IPS-11a (cell line): Measurements from ENCODE around the gene TCP11L2.

ENCODE experiments used
- H3K4me3 ChIP-seq: one replicate; pipeline ENCODE4 v1.5.1; 2013; ENCODE audit warnings: low read depth, low read length, control low read depth

The TCP11L2 gene

DNA sequence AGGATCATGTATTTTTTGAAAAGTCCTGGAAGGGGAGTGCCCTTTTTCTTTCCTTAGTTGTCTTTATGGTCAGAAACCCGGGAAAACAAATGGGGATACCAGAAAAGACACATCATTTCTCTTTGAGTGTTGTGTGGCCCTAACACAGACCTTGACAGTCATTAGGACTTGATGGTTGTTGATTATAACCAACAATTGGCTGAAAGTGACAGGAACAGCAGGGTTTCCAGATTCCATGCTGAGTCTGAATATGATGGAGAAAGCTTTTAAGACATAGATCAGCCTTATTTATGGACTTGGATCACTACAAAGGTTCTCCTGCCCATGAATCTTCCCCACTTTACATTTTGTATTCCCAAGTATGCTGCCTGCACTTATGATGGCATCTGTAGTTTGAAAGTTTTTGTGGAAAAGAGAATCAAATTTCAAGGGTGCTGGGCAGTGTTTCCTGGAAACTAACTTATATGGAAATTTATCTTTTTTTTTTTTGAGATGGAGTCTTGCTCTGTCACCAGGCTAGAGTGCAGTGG, 85.4 kb downstream of the TCP11L2 start:
- H3K4me3 ChIP-seq, result no peak overlapping the region

DNA sequence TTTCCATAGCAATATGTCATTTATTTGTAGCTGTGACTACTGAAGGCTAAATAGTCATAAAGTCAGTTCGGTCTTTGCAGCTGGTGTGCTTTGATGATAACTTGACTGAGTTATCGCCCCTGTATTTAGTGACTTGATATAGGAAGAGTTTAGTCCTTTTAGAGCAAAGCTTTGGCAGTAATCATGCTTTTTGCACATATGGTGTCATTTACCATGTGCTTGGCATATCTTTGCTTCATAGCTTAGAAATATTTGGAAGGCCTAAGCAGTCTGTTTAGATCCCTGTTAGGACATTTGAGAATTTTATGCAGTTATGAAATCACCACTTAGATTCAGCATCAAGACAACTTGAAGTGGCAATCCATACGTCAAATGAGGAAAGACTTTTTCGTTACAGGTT, 86.6 kb downstream of the TCP11L2 start:
- H3K4me3 ChIP-seq, result no peak overlapping the region

DNA sequence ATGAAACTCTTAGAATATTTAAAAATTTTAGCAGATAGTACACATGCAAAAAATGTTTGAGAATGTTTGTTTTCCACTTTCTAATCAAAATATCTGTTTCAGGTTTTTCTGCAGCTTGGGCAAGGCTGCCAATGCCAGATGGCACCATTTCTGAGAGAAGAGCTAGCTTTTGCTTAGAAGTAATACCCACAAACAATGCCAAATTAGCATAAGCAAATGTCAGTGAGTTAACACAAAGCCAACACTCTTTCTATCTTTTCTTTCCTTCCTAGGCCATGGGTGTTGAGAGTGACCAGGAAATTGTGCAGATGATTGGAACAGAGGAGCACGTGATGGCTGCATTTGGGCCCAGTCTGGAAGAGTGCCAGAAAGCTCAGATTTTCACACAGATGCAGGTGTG, 90.2 kb downstream of the TCP11L2 start:
- no peak overlapping the region for H3K4me3 ChIP-seq
